RCC 7860 (cell line): Measurements from ENCODE around the gene OR2W1.

ENCODE experiments used
- DNase-seq: peaks from one replicate; pipeline ENCODE4 v3.0.0-alpha.2; 2015; ENCODE audit warnings: low spot score
- FAIRE-seq: peaks from 2 replicates; lab custom pipeline; 2012; peaks lifted over from hg19 to GRCh38; lab: Jason Lieb, UNC

Gene OR2W1

GRCh38 chr6:29005183-29005885 lies 39.6 kb downstream of the OR2W1 start, which contains the start of gene ZNF311:
TSS of gene ZNF311 (minus strand) at chr6:29005315. CDS start at chr6:29003954, 1,361 bp downstream.
- no peak for DNase-seq
- FAIRE-seq, result no peak

DNA sequence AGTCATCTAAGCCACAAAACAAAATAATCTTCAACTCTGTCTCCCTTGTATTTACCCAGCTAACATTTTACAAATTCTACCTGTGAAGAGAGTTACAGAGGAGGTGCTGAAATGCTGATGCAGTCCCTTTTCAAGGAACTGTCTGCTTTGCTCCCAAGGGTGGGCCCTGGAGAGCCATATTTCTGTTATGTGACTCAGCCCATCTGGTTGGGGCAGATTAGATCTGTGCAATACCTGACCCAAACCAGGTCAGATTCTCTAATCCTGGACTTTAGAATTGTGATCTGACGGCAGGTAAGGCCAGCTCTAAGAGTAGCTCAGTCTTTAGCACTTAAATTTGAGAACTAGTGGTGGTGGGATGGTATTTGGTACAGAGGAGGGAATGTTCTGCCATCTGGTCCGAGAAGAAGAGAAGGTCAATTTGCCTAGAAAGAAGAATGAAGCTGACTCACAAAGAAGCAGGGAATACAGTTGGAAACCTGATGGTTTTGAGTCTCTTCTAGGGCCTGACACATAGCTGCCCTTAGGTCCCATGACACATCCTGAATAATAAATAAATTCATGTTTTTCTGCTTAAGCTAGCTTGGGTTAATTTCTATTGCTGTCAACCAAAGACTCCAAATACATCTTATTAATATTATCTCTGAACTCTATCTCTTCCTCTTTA lies 48.0 kb downstream of the OR2W1 start:
- FAIRE-seq (no peak), DNase-seq (no peak)

- FAIRE-seq (no peak), DNase-seq (no peak)
Observed at GRCh38 chr6:28995093-28995650, 49.8 kb downstream of the OR2W1 start.
